Measurements from ENCODE around the gene KAT7.

Gene KAT7

GRCh38 chr17:49762151-49762941 lies 26.1 kb upstream of the KAT7 start:
- H3K4me3 ChIP-seq (replicated peaks; ENCODE audit: low read depth, low read length) = peak overlapping the region; percentile 72
- no peak for DNase-seq (ENCODE audit: low read depth)
- TF ChIP-seq CTCF (IDR thresholded peaks at IDR 0.05; ENCODE audit: low read length, missing control alignments) = no peak

GRCh38 chr17:49763735-49764558 lies 24.5 kb upstream of the KAT7 start, which contains the start of gene FAM117A:
Gene FAM117A (minus strand): TSS chr17:49764131. CDS start chr17:49764087, 44 bp downstream.
- peak; percentile 98 for DNase-seq (ENCODE audit: low read depth)
- TF ChIP-seq CTCF (IDR thresholded peaks at IDR 0.05; ENCODE audit: low read length, missing control alignments) = no peak
- H3K4me3 ChIP-seq (replicated peaks; ENCODE audit: low read depth, low read length) = peak within 1 kb of the TSS; percentile 72

GRCh38 chr17:49764559-49765180 lies 23.8 kb upstream of the KAT7 start:
- peak overlapping the region; percentile 72 for H3K4me3 ChIP-seq (replicated peaks; ENCODE audit: low read depth, low read length)
- TF ChIP-seq CTCF (IDR thresholded peaks at IDR 0.05; ENCODE audit: low read length, missing control alignments) = no peak
- DNase-seq (ENCODE audit: low read depth) = no peak

DNA sequence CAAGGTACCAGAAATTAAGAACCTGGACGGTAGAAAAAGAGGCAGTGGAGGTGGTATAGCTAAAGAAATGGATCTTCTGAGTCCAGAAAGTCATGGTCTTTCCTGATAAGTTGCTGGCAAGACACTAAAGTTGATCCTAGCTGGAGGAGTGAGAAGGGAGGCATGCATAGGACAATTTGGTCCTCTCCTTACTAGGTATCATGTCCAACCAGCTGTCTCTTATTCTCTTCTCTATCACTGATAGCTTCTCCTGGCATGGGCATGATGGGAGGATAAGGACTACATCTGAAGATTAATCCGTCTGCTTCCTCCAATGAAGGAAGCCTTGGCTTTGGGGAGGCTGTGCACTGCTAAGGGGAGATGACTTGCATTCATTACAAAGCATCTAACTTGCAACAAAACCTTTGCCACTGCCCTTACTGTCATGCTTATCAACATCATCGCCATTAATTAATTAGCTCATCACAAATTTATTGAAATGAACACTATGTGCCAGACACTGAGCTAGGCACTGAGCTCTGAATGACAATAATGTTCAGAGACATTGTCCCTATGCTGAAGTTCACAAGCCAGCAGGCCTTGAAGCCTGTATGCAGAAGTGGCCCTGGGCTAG lies 21.5 kb upstream of the KAT7 start:
- DNase-seq (ENCODE audit: low read depth) = no peak
- no peak for TF ChIP-seq CTCF (IDR thresholded peaks at IDR 0.05; ENCODE audit: low read length, missing control alignments)
- no peak overlapping the region for H3K4me3 ChIP-seq (replicated peaks; ENCODE audit: low read depth, low read length)

- TF ChIP-seq CTCF (IDR thresholded peaks at IDR 0.05; ENCODE audit: low read length, missing control alignments) = no peak
- peak; percentile 62 for DNase-seq (ENCODE audit: low read depth)
- H3K4me3 ChIP-seq (replicated peaks; ENCODE audit: low read depth, low read length) = no peak overlapping the region
These were observed 12.8 kb upstream of the KAT7 start for GRCh38 chr17:49775546-49776260.
